ENCODE measurements around the gene KIF3C.

DNA sequence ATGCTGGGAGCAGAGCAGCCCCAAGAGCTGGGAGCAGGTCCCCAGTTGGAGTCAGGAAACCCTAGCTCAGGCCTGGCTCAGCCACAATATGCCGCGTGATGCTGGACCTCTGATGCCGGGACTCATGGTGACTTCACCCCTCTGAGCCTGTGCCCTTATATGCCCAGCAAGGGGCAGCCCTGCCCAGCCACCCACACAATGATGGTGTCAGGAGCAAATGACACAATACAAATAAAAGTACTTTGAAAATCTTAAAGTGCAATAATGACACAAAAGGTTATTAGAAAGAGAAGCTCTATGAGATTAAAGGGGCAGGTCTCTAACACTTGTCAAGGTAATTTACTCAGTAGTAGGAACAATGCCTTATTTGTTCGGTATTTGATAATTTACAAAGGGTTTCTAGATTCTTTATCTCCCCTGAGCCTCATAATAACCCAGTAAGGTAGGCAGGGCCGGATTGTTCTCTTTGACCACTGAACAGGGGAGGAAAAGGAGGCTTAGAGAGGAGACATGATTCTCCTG lies 18.3 kb upstream of the KIF3C start:
- TF ChIP-seq FOXM1 (IDR thresholded peaks at IDR 0.05; ENCODE audit: borderline replicate concordance), result no peak
- TF ChIP-seq BHLHE40 (IDR thresholded peaks at IDR 0.05; ENCODE audit: borderline replicate concordance), result no peak
- TF ChIP-seq FOXA1 (IDR thresholded peaks at IDR 0.05), result no peak
- TF ChIP-seq ELF4 (IDR thresholded peaks at IDR 0.05), result no peak
- no peak for TF ChIP-seq NFRKB (IDR thresholded peaks at IDR 0.05)
- TF ChIP-seq LEF1 (IDR thresholded peaks at IDR 0.05; ENCODE audit: borderline replicate concordance), result no peak
- no peak for TF ChIP-seq L3MBTL2 (conservative IDR thresholded peaks at IDR 0.05)
- no peak for TF ChIP-seq PKNOX1 (IDR thresholded peaks at IDR 0.05)
- TF ChIP-seq SUZ12 (IDR thresholded peaks at IDR 0.05), result no peak

Data from HEK293T (cell line).